Natural killer cell treated with Interleukin-12 subunit alpha and Interleukin-12 subunit beta and Interleukin-15 and Interleukin-18, amount 100 ng/mL, for 72 hours (primary cell): Measurements from ENCODE around the gene SSBP2. TPM values are rescaled to one million over a fixed set of nuclear protein-coding genes. Genes with fewer than 3 reads are reported as not detected.
"Not testable (repeated sequence)": the region's sequence is repeated elsewhere in the genome, so short reads cannot be mapped to it uniquely, and the experiment has no call there.

Experiments
- ATAC-seq, 2 donors: fragments of 150-1000 bp; cut with Tn5 transposase in 1 of 2; sonication (Bioruptor Pico), chemical (Tn5 transposase) in 1 of 2; 2 replicates each; pipeline ENCODE4 v1.10.0; 2021
- DNase-seq: peaks from one replicate; pipeline ENCODE4 v3.0.0; 2022; ENCODE audit warnings: low spot score
- H3K27ac Mint-ChIP-seq, 2 donors: 1 replicate in 1 of 2; 2 replicates in 1 of 2; pipeline ENCODE4 v1.8.0; 2022; ENCODE audit warnings: mixed read lengths in 2 of 2, mild to moderate bottlenecking in 1 of 2, moderate library complexity in 1 of 2
- H3K27me3 Mint-ChIP-seq, 2 donors: 1 replicate in 1 of 2; 2 replicates in 1 of 2; pipeline ENCODE4 v1.8.0; 2022; ENCODE audit warnings: mixed read lengths in 2 of 2
- H3K36me3 Mint-ChIP-seq: one replicate; pipeline ENCODE4 v1.8.0; 2022; ENCODE audit warnings: mixed read lengths
- H3K4me1 Mint-ChIP-seq, 2 donors: 1 replicate in 1 of 2; 2 replicates in 1 of 2; pipeline ENCODE4 v1.8.0; 2022; ENCODE audit warnings: low read depth in 2 of 2, mixed read lengths in 2 of 2, mild to moderate bottlenecking in 1 of 2
- H3K4me3 Mint-ChIP-seq: one replicate; pipeline ENCODE4 v1.8.0; 2022; ENCODE audit warnings: mixed read lengths
- H3K9me3 Mint-ChIP-seq: 2 replicates; pipeline ENCODE4 v1.8.0; 2022; ENCODE audit warnings: mixed read lengths
- total RNA-seq, 2 donors: library from RNA; stranded (reverse); gene quantifications; one replicate each; pipeline ENCODE4 v1.2.3, GENCODE V29; 2022

Gene SSBP2
- total RNA-seq, 2 donors from 2014 or later = 9.5 to 11.3 TPM

DNA sequence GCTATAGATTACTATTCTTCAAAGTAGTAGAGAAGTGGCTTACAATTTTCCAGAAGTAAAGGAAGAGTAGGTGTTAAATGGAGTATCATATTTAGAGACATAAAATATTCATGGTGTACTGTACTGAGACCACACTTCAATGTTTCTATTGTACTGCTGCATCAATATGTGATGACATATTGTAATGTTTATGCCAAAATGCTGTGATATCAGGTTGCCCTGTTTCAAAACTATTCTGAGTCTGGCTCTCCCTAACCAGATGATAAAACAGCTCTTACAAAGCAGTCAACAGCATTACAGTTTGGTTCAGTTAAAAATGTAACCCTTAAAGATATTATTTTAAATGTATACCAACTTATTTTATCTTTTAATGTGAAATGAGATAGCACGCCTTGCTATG lies 326.2 kb downstream of the SSBP2 start:
- Mint-ChIP-seq H3K36me3 (no peaks in the 10 kb centered on the region), H3K27ac (no peak overlapping the region), H3K4me3 (no peak overlapping the region), H3K9me3 (no peaks in the 10 kb centered on the region), H3K4me1 (peaks cover 7 to 12% of the 10 kb centered on the region in 2 donors), H3K27me3 (no peaks in the 10 kb centered on the region)
- DNase-seq (no peak), ATAC-seq (no peak)

- no peak overlapping the region for H3K4me3 Mint-ChIP-seq
- no peaks in the 10 kb centered on the region for H3K36me3 Mint-ChIP-seq
- DNase-seq = no peak
- no peaks in the 10 kb centered on the region for H3K9me3 Mint-ChIP-seq
- no peaks in the 10 kb centered on the region for H3K27me3 Mint-ChIP-seq
- peaks cover 7 to 17% of the 10 kb centered on the region in 2 donors for H3K4me1 Mint-ChIP-seq
- no peak for ATAC-seq
- peak overlapping the region in 1 of 2 donors; percentile 12 for H3K27ac Mint-ChIP-seq
Observed at GRCh38 chr5:81422671-81423070, 328.2 kb downstream of the SSBP2 start.

GRCh38 chr5:81420039-81420667 lies 330.7 kb downstream of the SSBP2 start:
- H3K27ac Mint-ChIP-seq = peak overlapping the region; percentile 44 to 65
- DNase-seq = no peak
- peaks cover 7 to 17% of the 10 kb centered on the region in 2 donors for H3K4me1 Mint-ChIP-seq
- no peaks in the 10 kb centered on the region for H3K9me3 Mint-ChIP-seq
- peak overlapping the region; percentile 18 for H3K4me3 Mint-ChIP-seq
- no peaks in the 10 kb centered on the region for H3K36me3 Mint-ChIP-seq
- ATAC-seq = peak; percentile 90 to 98
- H3K27me3 Mint-ChIP-seq = no peaks in the 10 kb centered on the region

GRCh38 chr5:81418606-81419005 lies 332.3 kb downstream of the SSBP2 start:
- DNase-seq = no peak
- no peak overlapping the region for H3K4me3 Mint-ChIP-seq

DNA sequence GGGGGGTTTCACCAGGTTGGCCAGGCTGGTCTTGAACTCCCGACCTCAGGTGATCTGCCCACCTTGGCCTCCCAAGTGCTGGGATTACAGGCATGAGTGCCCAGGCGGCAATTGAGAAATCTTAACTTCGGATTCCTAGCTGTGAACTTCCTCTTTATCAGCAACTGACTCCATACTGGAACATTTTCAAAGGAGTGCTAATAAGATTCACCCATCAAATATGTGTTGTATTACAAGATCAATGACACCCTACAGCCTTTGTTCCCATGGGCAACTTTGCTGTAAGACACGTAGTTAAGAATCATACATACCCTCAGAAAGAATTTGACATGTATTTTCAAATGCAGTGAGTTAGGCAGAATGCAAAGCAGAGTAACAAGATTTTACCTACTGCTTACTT lies 333.8 kb downstream of the SSBP2 start:
- DNase-seq (no peak), ATAC-seq (no peak)
- no peaks in the 10 kb centered on the region for H3K9me3 Mint-ChIP-seq
- no peak overlapping the region for H3K4me3 Mint-ChIP-seq
- H3K36me3 Mint-ChIP-seq = no peaks in the 10 kb centered on the region
- peaks cover 7 to 17% of the 10 kb centered on the region in 2 donors for H3K4me1 Mint-ChIP-seq
- no peaks in the 10 kb centered on the region for H3K27me3 Mint-ChIP-seq
- H3K27ac Mint-ChIP-seq = no peak overlapping the region

More at GRCh38 chr5:81418606-81419005, 332.3 kb downstream of the SSBP2 start:
- no peak for ATAC-seq
- H3K36me3 Mint-ChIP-seq = no peaks in the 10 kb centered on the region
- H3K4me1 Mint-ChIP-seq = peaks cover 7 to 17% of the 10 kb centered on the region in 2 donors
- H3K27ac Mint-ChIP-seq = peak overlapping the region in 1 of 2 donors; percentile 65
- no peaks in the 10 kb centered on the region for H3K9me3 Mint-ChIP-seq
- H3K27me3 Mint-ChIP-seq = no peaks in the 10 kb centered on the region

GRCh38 chr5:81409896-81410295 lies 341.0 kb downstream of the SSBP2 start:
- Mint-ChIP-seq H3K4me1 (no peaks in the 10 kb centered on the region), H3K36me3 (no peaks in the 10 kb centered on the region), H3K4me3 (no peak overlapping the region), H3K9me3 (no peaks in the 10 kb centered on the region), H3K27me3 (no peaks in the 10 kb centered on the region), H3K27ac (no peak overlapping the region)
- no peak for DNase-seq
- ATAC-seq = no peak

DNA sequence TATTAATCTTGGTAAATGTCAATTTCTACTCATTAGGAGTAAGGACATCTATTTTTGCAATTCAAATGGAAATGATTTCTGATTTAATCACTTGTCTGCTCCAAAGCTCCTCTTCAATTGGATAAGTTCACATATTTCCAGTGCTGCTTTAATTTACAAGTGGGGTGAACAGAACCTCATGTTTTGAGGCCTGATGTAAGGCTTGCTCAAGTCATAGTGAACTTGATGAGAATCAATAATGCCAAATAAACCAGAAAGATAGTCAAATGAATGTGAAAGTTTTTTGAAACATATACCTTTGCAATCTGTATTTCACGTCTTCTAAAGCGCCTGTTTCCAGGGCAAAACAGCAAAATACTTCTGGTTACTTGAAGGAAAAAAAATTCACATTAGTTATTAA lies 341.5 kb downstream of the SSBP2 start:
- Mint-ChIP-seq H3K36me3 (no peaks in the 10 kb centered on the region), H3K27ac (no peak overlapping the region), H3K9me3 (no peaks in the 10 kb centered on the region), H3K27me3 (no peaks in the 10 kb centered on the region), H3K4me3 (no peak overlapping the region), H3K4me1 (no peaks in the 10 kb centered on the region)
- ATAC-seq = no peak
- no peak for DNase-seq

- Mint-ChIP-seq H3K4me1 (no peaks in the 10 kb centered on the region), H3K27me3 (no peaks in the 10 kb centered on the region), H3K27ac (no peak overlapping the region), H3K9me3 (no peaks in the 10 kb centered on the region), H3K36me3 (no peaks in the 10 kb centered on the region), H3K4me3 (no peak overlapping the region)
- DNase-seq (no peak), ATAC-seq (no peak)
Observed at GRCh38 chr5:81408496-81408895, 342.4 kb downstream of the SSBP2 start.

DNA sequence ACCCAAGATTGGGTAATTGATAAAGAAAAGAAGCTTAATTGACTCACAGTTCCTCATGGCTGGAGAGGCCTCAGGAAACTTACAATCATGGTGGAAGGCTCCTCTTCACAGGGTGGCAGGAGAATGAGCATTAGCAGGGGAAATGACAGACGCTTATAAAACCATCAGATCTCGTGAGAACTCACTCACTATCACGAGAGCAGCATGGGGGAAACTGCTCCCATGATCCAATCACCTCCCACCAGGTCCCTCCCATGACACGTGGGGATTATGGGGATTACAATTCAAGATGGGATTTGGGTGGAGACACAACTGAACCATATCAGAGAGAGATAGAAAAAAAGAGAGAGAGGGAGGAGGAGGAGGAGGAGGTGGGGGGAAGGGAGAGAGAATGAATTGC lies 343.1 kb downstream of the SSBP2 start:
- DNase-seq, H3K4me3 Mint-ChIP-seq, H3K9me3 Mint-ChIP-seq, H3K36me3 Mint-ChIP-seq, ATAC-seq, H3K27ac Mint-ChIP-seq, H3K27me3 Mint-ChIP-seq, H3K4me1 Mint-ChIP-seq: not testable (repeated sequence)

GRCh38 chr5:81405126-81405891 lies 345.6 kb downstream of the SSBP2 start:
- DNase-seq = no peak
- ATAC-seq = no peak
- Mint-ChIP-seq H3K9me3 (no peaks in the 10 kb centered on the region), H3K36me3 (no peaks in the 10 kb centered on the region), H3K4me1 (no peaks in the 10 kb centered on the region), H3K27ac (no peak overlapping the region), H3K27me3 (peaks cover 0 to 5% of the 10 kb centered on the region in 2 donors), H3K4me3 (no peak overlapping the region)

DNA sequence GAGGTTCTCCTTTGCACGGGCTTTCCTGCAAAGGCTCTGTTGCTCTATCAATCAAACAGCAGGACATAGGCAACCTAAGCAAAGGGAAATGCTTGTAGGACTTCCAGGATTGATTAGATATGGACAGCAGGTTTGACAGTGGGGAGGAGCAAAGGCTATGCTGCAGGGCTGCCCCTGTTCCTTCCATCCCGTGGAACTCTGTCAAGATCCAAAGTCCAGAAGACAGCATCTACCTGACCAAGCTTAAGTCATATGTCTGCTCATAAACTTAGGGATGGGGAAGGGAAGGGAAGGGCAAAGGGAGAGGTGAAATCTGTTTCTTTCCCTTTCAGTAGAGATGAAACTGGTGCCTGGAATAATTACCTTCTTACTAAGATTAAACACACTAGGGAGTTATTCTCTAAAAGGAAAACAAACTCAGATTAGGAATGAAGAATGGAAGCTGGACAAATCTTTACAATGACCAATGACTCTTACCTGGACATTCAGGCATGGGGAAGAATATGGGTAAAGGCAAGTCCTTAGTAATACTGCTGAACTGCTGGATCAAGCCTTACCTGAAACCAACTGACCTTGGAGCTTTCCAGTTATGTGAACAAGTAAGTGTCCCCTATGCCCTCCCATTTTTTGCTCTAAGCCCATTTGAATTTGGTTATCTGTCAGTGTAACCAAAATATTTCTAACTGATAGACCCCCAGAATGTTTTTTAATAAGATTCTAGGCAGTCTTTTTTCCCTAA lies 348.5 kb downstream of the SSBP2 start:
- DNase-seq (no peak), ATAC-seq (no peak)
- Mint-ChIP-seq H3K36me3 (no peaks in the 10 kb centered on the region), H3K27ac (no peak overlapping the region), H3K4me3 (no peak overlapping the region), H3K4me1 (no peaks in the 10 kb centered on the region), H3K27me3 (peaks cover 13 to 17% of the 10 kb centered on the region in 2 donors), H3K9me3 (no peaks in the 10 kb centered on the region)

GRCh38 chr5:81401266-81401665 lies 349.6 kb downstream of the SSBP2 start:
- H3K27ac Mint-ChIP-seq = no peak overlapping the region
- ATAC-seq (peak; percentile 27 to 62), DNase-seq (no peak)
- H3K36me3 Mint-ChIP-seq = no peaks in the 10 kb centered on the region
- H3K27me3 Mint-ChIP-seq = peaks cover 19 to 21% of the 10 kb centered on the region in 2 donors
- H3K4me3 Mint-ChIP-seq = no peak overlapping the region
- no peaks in the 10 kb centered on the region for H3K9me3 Mint-ChIP-seq
- no peaks in the 10 kb centered on the region for H3K4me1 Mint-ChIP-seq

GRCh38 chr5:81400375-81400774 lies 350.5 kb downstream of the SSBP2 start:
- no peaks in the 10 kb centered on the region for H3K36me3 Mint-ChIP-seq
- peaks cover 24 to 30% of the 10 kb centered on the region in 2 donors for H3K27me3 Mint-ChIP-seq
- no peak for DNase-seq
- H3K27ac Mint-ChIP-seq = no peak overlapping the region
- no peak overlapping the region for H3K4me3 Mint-ChIP-seq
- no peaks in the 10 kb centered on the region for H3K4me1 Mint-ChIP-seq
- H3K9me3 Mint-ChIP-seq = no peaks in the 10 kb centered on the region
- no peak for ATAC-seq

- Mint-ChIP-seq H3K27ac (no peak overlapping the region), H3K4me3 (no peak overlapping the region), H3K4me1 (no peaks in the 10 kb centered on the region), H3K36me3 (no peaks in the 10 kb centered on the region), H3K9me3 (no peaks in the 10 kb centered on the region), H3K27me3 (peaks cover 27 to 36% of the 10 kb centered on the region in 2 donors)
- ATAC-seq (no peak), DNase-seq (no peak)
Observed at GRCh38 chr5:81398741-81399140, 352.2 kb downstream of the SSBP2 start.
